ENCODE data around the gene SGPL1.

- no peak for TF ChIP-seq GATA2 (IDR thresholded peaks at IDR 0.05; ENCODE audit: low read depth, low read length)
- TF ChIP-seq GATA3 (IDR thresholded peaks at IDR 0.05; ENCODE audit: low read depth, low read length) = no peak
Measured at GRCh38 chr10:70832852-70833528, 17.2 kb downstream of the SGPL1 start.

All from SH-SY5Y (cell line).